D721Med (cell line): ENCODE measurements around the gene TSPEAR.
A peak's percentile ranks its signal among the peaks of the same experiment; 100 is the strongest.

ENCODE experiments used
- DNase-seq: peaks from one replicate; pipeline ENCODE4 v3.0.0; 2011; ENCODE audit warnings: low spot score; ENCODE audit not compliant: insufficient read length
- FAIRE-seq: peaks from 2 replicates; lab custom pipeline; 2011; peaks lifted over from hg19 to GRCh38; lab: Jason Lieb, UNC
- TF ChIP-seq, protein P1 (sequence below): IDR thresholded peaks from 2 replicates; pipeline ENCODE4 v1.5.1; 2012; ENCODE audit warnings: mild to moderate bottlenecking, control low read depth; ENCODE audit not compliant: insufficient read depth; ENCODE audit errors: missing control alignments

The TSPEAR gene

DNA sequence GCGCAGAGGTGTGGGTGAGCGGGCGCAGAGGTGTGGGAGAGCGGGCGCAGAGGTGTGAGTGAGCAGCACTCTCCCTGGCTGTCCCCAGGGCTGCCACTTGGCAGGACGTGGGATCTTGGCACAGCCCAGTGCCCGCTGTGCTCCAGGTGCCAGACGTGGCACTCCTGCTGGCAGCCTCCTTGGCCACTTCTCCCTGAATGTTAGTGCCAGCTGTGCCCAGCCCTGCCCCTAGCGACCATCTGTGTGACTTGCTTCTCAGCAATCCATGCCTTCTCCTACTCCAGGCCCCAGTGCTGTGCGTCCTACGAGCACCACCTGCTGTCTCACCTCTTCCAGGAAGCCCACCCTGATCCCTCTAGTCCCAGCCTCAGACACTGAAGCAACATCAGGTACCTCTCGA is 201.8 kb downstream of the TSPEAR start:
- no peak for FAIRE-seq
- TF ChIP-seq, protein P1, sequence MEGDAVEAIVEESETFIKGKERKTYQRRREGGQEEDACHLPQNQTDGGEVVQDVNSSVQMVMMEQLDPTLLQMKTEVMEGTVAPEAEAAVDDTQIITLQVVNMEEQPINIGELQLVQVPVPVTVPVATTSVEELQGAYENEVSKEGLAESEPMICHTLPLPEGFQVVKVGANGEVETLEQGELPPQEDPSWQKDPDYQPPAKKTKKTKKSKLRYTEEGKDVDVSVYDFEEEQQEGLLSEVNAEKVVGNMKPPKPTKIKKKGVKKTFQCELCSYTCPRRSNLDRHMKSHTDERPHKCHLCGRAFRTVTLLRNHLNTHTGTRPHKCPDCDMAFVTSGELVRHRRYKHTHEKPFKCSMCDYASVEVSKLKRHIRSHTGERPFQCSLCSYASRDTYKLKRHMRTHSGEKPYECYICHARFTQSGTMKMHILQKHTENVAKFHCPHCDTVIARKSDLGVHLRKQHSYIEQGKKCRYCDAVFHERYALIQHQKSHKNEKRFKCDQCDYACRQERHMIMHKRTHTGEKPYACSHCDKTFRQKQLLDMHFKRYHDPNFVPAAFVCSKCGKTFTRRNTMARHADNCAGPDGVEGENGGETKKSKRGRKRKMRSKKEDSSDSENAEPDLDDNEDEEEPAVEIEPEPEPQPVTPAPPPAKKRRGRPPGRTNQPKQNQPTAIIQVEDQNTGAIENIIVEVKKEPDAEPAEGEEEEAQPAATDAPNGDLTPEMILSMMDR: peak; percentile 30
- DNase-seq: no peak

DNA sequence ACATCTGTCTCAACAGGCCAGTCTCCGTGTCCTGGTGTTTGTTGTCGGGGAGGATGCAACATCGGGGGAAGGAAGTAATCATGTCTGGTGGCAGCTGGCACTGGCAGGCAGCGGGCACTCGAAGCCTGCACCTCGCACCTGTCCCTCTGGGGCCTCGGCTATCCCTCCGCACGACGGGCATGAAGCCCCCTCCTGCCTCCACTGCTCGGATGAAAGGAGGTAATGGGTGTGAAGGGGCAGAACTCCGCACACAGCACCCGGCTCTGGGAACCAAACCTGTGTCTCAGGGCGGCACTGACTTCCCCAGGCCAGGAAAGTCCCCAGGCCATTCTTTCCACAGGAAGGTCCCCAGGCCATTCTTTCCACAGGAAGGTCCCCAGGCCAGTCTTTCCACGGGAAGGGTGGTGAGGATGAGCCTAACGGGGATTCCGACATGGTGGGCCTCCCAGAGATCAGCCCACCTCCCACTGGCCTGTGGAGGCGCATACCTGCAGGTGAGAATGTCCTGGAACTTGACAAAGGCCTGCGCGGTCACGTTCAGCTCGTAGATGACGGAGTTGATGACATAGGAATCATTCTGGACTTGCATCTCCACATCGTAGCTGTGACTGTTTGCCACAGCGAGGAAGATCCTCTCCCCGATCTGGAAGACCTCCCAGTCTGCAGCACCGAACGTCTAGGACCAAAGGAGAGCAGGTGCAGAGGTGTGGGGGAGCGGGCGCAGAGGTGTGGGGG is 202.5 kb downstream of the TSPEAR start:
- TF ChIP-seq, protein P1: no peak
- FAIRE-seq (no peak), DNase-seq (no peak)

DNA sequence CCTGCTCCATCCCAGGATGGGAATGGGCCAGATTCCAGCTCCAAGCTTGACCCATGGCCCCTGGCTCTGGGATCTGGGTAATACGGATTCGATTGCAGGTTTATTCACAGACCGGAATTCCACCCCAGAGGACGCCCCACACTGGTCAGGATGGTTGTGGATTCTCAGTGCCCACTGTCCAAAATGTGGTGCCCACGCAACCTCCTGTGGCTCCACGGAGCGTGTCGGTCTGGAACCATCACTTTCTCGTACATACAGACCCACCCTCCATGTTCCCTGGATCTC is 203.0 kb downstream of the TSPEAR start:
- DNase-seq (no peak), FAIRE-seq (no peak)
- TF ChIP-seq, protein P1: no peak

DNA sequence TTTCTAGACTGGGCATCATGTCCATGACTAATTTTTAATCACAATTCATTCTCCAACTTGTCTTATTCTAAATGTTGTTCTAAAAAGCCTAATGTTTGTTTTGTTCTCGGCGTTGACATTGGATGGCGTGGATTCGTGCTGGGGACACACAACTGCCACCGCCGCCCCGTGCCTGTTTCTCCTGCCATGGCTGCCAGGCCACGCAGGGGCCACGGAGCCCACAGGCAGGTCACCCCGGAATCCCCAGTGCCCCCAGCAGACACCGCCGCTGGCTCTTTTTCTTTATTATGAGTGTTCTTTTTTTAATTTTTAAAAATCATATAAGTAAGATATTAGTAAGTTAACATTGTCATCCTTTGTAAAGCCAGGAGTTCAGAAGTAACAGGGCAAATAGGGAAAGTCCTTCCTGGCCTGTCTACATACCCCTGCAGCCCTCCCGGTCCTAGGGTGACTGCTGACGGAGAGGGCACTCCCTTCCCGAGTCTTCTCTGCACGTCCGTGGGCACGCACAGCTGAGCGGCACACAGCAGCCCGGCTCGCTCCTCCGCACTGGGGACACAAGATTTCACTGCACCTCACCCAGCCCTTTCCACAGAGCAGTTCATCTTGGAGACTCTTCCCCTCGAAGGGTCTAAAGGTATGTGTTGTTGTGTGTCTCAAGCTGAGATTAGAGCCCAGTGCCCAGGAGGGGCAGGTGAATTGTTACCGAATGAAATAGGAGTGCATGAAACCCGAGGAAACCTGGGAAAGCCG is 203.5 kb downstream of the TSPEAR start:
- DNase-seq: no peak
- TF ChIP-seq, protein P1: no peak
- FAIRE-seq: no peak

DNA sequence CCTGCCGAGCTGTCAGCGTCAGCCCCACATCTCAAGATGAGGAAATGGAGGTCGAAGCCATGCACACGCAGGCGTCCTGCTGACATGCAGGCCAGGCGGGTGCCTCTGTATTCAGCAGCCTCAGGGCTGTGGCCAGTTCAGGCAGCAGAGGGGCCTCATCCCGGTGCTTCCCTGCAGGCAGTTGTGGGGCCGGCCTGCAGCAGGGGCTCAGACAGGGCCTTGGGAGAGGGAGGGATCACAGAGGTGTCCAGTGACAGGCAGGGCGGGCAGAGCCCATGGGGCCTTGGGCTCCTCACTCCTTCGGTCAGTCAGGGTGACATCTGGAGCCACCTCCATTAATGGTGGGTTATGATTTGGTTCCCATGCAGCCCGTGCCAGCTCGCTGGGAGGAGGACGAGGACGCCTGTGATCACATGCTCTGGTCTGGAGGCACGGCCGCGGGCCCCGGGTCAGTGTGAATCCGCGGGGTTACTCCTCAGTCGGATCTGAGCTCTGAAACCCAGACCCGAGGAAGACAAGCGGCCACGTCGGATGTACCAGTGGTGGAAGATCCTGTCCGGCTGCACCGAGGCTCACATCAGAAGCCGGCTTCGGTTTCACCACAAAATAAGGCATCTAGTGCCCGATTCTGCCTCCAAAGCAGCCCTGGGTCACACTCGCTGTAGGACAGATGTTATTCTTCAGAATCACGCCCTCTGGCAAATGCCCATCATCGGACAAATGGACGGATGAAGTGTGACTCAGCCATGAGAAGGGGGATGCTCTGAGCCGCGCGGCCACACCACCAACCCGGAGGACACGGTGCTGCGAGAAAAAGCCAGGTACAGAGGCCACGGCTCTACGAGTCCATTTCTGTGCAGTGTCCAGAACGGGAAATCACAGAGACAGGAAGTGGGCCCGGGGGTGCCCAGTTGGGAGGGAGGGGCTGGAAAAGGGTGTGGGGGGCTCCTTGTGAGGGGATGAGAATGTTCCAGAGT is 204.8 kb downstream of the TSPEAR start:
- no peak for DNase-seq
- no peak for FAIRE-seq
- TF ChIP-seq, protein P1: no peak

DNA sequence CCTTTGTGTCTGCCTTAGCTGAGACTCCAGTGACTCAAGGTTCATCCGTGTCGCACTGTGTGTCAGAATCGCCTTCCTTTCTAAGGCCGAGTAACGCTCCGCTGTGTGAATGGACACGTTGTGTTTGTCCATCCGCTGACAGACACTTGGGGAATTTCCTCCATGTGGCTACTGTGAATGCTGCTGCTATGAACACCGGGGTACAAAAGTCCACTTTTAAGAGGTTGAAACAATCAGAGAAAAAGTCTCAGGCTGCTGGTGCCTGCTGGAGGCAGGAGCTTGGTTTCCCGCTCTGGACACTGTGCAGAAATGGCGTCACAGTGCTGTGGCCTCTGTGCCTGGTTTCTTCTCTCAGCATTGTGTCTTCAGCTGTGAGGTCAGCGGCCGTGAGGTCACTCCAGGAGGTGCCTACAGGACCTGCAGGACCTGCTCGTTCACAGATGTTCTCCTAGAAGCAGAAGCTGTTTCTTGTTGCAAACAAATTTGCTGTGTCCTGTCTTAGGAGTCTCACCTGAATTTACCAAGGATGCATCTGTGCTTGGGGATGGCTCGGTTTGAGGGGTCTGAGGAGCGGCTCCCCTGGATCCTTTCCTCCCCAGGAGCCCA is 205.6 kb downstream of the TSPEAR start:
- TF ChIP-seq, protein P1: no peak
- DNase-seq: no peak
- no peak for FAIRE-seq
